Urinary bladder (tissue), 4 donors: Measurements from ENCODE around the gene FRMD6. TPM values are rescaled to one million over a fixed set of nuclear protein-coding genes. Genes with fewer than 3 reads are reported as not detected.

Experiments
- DNase-seq: peaks from one replicate; pipeline ENCODE4 v3.0.0-alpha.2; 2015; ENCODE audit errors: extremely low spot score
- H3K27ac ChIP-seq: one replicate; pipeline ENCODE4 v1.5.1; 2013; ENCODE audit warnings: low read depth, mild to moderate bottlenecking, moderate library complexity
- H3K36me3 ChIP-seq: one replicate; pipeline ENCODE4 v1.6.1; 2013; ENCODE audit warnings: mild to moderate bottlenecking, moderate library complexity; ENCODE audit not compliant: insufficient read depth
- H3K4me1 ChIP-seq: one replicate; pipeline ENCODE4 v1.6.1; 2013; ENCODE audit warnings: mild to moderate bottlenecking, moderate library complexity; ENCODE audit not compliant: insufficient read depth
- H3K4me3 ChIP-seq: one replicate; pipeline ENCODE4 v1.5.1; 2013; ENCODE audit warnings: low read depth, low read length
- WGBS: extraction: QIAGEN DNeasy Blood & Tissue Kit; methylation state at CpG from one replicate; pipeline ENCODE4 v1.1.7; 2013; 5-methylcytosine and 5-hydroxymethylcytosine counted together
- polyA plus RNA-seq: library from polyadenylated mRNA; stranded (reverse); fragments of 200-250 nt; gene quantifications from one replicate; pipeline ENCODE4 v1.2.3, GENCODE V29; 2013
- total RNA-seq: library from RNA; depleted of rRNA; stranded (reverse); fragments of >200 nt; gene quantifications from one replicate; pipeline ENCODE4 v1.2.3, GENCODE V29; 2014
- donor health status: healthy with polysubstance abuse.
- donor health status: healthy.

Gene FRMD6
- total and polyA plus RNA-seq, 2 donors: 34.6 to 133 TPM

GRCh38 chr14:51697848-51698247, 46.1 kb downstream of the FRMD6 start:
- WGBS: 47% methylated on average over 3 of the region's 3 CpGs
- Histone ChIP-seq H3K4me3 (no peak overlapping the region), H3K27ac (no peak overlapping the region), H3K4me1 (peaks cover 2% of the 10 kb centered on the region), H3K36me3 (no peaks in the 10 kb centered on the region)
- DNase-seq: no peak

GRCh38 chr14:51701951-51702350, 50.2 kb downstream of the FRMD6 start:
- Histone ChIP-seq H3K27ac (no peak overlapping the region), H3K4me1 (no peaks in the 10 kb centered on the region), H3K4me3 (no peak overlapping the region), H3K36me3 (no peaks in the 10 kb centered on the region)
- 63% methylated on average over 3 of the region's 3 CpGs for WGBS
- DNase-seq: no peak

GRCh38 chr14:51703787-51704186, 52.1 kb downstream of the FRMD6 start:
- Histone ChIP-seq H3K4me1 (no peaks in the 10 kb centered on the region), H3K4me3 (no peak overlapping the region), H3K27ac (no peak overlapping the region), H3K36me3 (no peaks in the 10 kb centered on the region)
- no peak for DNase-seq
- WGBS: 56% methylated on average over 2 of the region's 2 CpGs

- no peak overlapping the region for H3K4me3 ChIP-seq
- no peaks in the 10 kb centered on the region for H3K36me3 ChIP-seq
- H3K4me1 ChIP-seq: no peaks in the 10 kb centered on the region
- no peak overlapping the region for H3K27ac ChIP-seq
- DNase-seq: no peak
- WGBS: 74% methylated on average over 3 of the region's 3 CpGs
Measured at GRCh38 chr14:51704545-51704944, 52.8 kb downstream of the FRMD6 start.

GRCh38 chr14:51707327-51707726, 55.6 kb downstream of the FRMD6 start:
- WGBS: 70% methylated on average over 2 of the region's 2 CpGs
- no peak for DNase-seq
- Histone ChIP-seq H3K4me1 (no peaks in the 10 kb centered on the region), H3K4me3 (no peak overlapping the region), H3K36me3 (no peaks in the 10 kb centered on the region), H3K27ac (no peak overlapping the region)

- H3K36me3 ChIP-seq: peaks cover 6% of the 10 kb centered on the region
- 80% methylated on average over 2 of the region's 2 CpGs for WGBS
- no peaks in the 10 kb centered on the region for H3K4me1 ChIP-seq
- H3K27ac ChIP-seq: no peak overlapping the region
- H3K4me3 ChIP-seq: no peak overlapping the region
- DNase-seq: no peak
Measured at GRCh38 chr14:51711505-51711904, 59.8 kb downstream of the FRMD6 start.

- no peak overlapping the region for H3K27ac ChIP-seq
- no peaks in the 10 kb centered on the region for H3K4me1 ChIP-seq
- peaks cover 7% of the 10 kb centered on the region for H3K36me3 ChIP-seq
- no peak for DNase-seq
- 74% methylated on average over 7 of the region's 7 CpGs for WGBS
- no peak overlapping the region for H3K4me3 ChIP-seq
Measured at GRCh38 chr14:51715250-51715649, 63.5 kb downstream of the FRMD6 start.

- 45% methylated on average over 2 of the region's 2 CpGs for WGBS
- no peak for DNase-seq
- Histone ChIP-seq H3K4me3 (no peak overlapping the region), H3K36me3 (peaks cover 10% of the 10 kb centered on the region), H3K4me1 (no peaks in the 10 kb centered on the region), H3K27ac (no peak overlapping the region)
Measured at GRCh38 chr14:51715742-51716141, 64.0 kb downstream of the FRMD6 start.

- H3K4me1 ChIP-seq: no peaks in the 10 kb centered on the region
- no peak overlapping the region for H3K27ac ChIP-seq
- 62% methylated on average over 6 of the region's 6 CpGs for WGBS
- peaks cover 15% of the 10 kb centered on the region for H3K36me3 ChIP-seq
- no peak overlapping the region for H3K4me3 ChIP-seq
- no peak for DNase-seq
Measured at GRCh38 chr14:51716610-51717009, 64.9 kb downstream of the FRMD6 start.

- WGBS: 82% methylated on average over 3 of the region's 3 CpGs
- no peak overlapping the region for H3K27ac ChIP-seq
- H3K36me3 ChIP-seq: peaks cover 15% of the 10 kb centered on the region
- H3K4me3 ChIP-seq: no peak overlapping the region
- H3K4me1 ChIP-seq: no peaks in the 10 kb centered on the region
- DNase-seq: no peak
Measured at GRCh38 chr14:51717766-51718165, 66.1 kb downstream of the FRMD6 start.

- WGBS: 91% methylated on average over 17 of the region's 17 CpGs
- Histone ChIP-seq H3K27ac (no peak overlapping the region), H3K36me3 (peaks cover 12% of the 10 kb centered on the region), H3K4me3 (no peak overlapping the region), H3K4me1 (no peaks in the 10 kb centered on the region)
- DNase-seq: no peak
Measured at GRCh38 chr14:51719955-51720354, 68.2 kb downstream of the FRMD6 start.

- 90% methylated on average over 3 of the region's 3 CpGs for WGBS
- no peak for DNase-seq
- H3K36me3 ChIP-seq: peaks cover 9% of the 10 kb centered on the region
Measured at GRCh38 chr14:51723990-51724389, 72.3 kb downstream of the FRMD6 start.

GRCh38 chr14:51724650-51725049, 72.9 kb downstream of the FRMD6 start:
- Histone ChIP-seq H3K27ac (no peak overlapping the region), H3K4me1 (no peaks in the 10 kb centered on the region), H3K4me3 (no peak overlapping the region), H3K36me3 (peaks cover 9% of the 10 kb centered on the region)
- 91% methylated on average over 3 of the region's 3 CpGs for WGBS
- no peak for DNase-seq

More at GRCh38 chr14:51723990-51724389, 72.3 kb downstream of the FRMD6 start:
- H3K4me1 ChIP-seq: no peaks in the 10 kb centered on the region
- no peak overlapping the region for H3K27ac ChIP-seq
- no peak overlapping the region for H3K4me3 ChIP-seq

GRCh38 chr14:51725061-51725460, 73.4 kb downstream of the FRMD6 start:
- Histone ChIP-seq H3K4me1 (no peaks in the 10 kb centered on the region), H3K36me3 (peaks cover 9% of the 10 kb centered on the region)
- WGBS: 81% methylated on average over 3 of the region's 3 CpGs

More at GRCh38 chr14:51725061-51725460, 73.4 kb downstream of the FRMD6 start:
- no peak overlapping the region for H3K27ac ChIP-seq
- H3K4me3 ChIP-seq: no peak overlapping the region
- no peak for DNase-seq
